Psoas muscle (tissue), 8 donors: ENCODE data around the gene ING4. TPM values are rescaled to one million over a fixed set of nuclear protein-coding genes. Genes with fewer than 3 reads are reported as not detected.
A peak's percentile ranks its signal among the peaks of the same experiment; 100 is the strongest.

Experiments used
- ATAC-seq, 4 donors: fragments of 200-7000 bp; cut with Tn5 transposase; one replicate each; pipeline ENCODE4 v1.9.1; 2020; ENCODE audit warnings: moderate library complexity in 3 of 4, mild to moderate bottlenecking in 2 of 4
- DNase-seq, 2 donors: peaks; one replicate each; pipeline ENCODE4 v3.0.0-alpha.2; 2020
- H3K27ac ChIP-seq: fragments of 200-600 bp; one replicate; pipeline ENCODE4 v1.8.0; 2022
- H3K27me3 ChIP-seq, 3 donors: fragments of 200-600 bp in 1 of 3; one replicate each; pipeline versions ENCODE4 v1.6.1 to v1.8.0; 2013 to 2022; ENCODE audit warnings: low read length in 2 of 3, mild to moderate bottlenecking in 2 of 3, moderate library complexity in 1 of 3; ENCODE audit not compliant: insufficient read depth in 3 of 3
- H3K36me3 ChIP-seq, 2 donors: fragments of 200-600 bp in 1 of 2; one replicate each; pipeline versions ENCODE4 v1.6.1 to v1.8.0; 2013 to 2022; ENCODE audit warnings: low read depth in 1 of 2, mild to moderate bottlenecking in 1 of 2, moderate library complexity in 1 of 2; ENCODE audit not compliant: insufficient read depth in 1 of 2
- H3K4me1 ChIP-seq: fragments of 200-600 bp; one replicate; pipeline ENCODE4 v1.8.0; 2022
- H3K4me3 ChIP-seq: fragments of 200-600 bp; one replicate; pipeline ENCODE4 v1.8.0; 2022; ENCODE audit warnings: mild to moderate bottlenecking
- H3K9me3 ChIP-seq: fragments of 200-600 bp; one replicate; pipeline ENCODE4 v1.8.0; 2022
- CTCF ChIP-seq: fragments of 200-600 bp; IDR thresholded peaks from one replicate; pipeline ENCODE4 v1.8.0; 2022; ENCODE audit warnings: antibody characterized with exemption
- WGBS, 3 donors: extraction: QIAGEN DNeasy Blood & Tissue Kit; methylation state at CpG; one replicate each; pipeline versions ENCODE4 v1.1.6 to v1.1.7; 2013; 5-methylcytosine and 5-hydroxymethylcytosine counted together
- intact Hi-C, 2 donors: fragments of 100-400 bp; cut with DNase I; formaldehyde crosslinking; loops; one replicate each; pipeline versions ENCODE4 v1.11.0 to v1.14.2; 2022
- polyA plus RNA-seq, 3 donors: library from polyadenylated mRNA; stranded (reverse); fragments of 200-250 nt; gene quantifications; one replicate each; pipeline ENCODE4 v1.2.3, GENCODE V29; 2013
- total RNA-seq, 4 donors: library from RNA; stranded (reverse); fragmentation: NEBNext Ultra II Directional in 2 of 4; extraction: Animal tissue kit (Norgen Biotek cat#: 25700) in 2 of 4; gene quantifications; one replicate each; pipeline versions ENCODE4 v1.2.1 to v1.2.4, GENCODE V29; 2021 to 2023
- donor health status: healthy with polysubstance abuse.
- donor health status: DM: no; HTN: no; CAD: no; lungs with moderate emphysema.
- donor health status: Bipolar disorder and iron deficiency.
- donor health status: healthy.
- donor health status: DM: yes; HTN: yes; CAD: no.
- donor health status: DM: no; HTN: no; CAD: no.
- donor health status: DM: no; HTN: no; CAD: no.
- donor health status: DM: yes; HTN: yes; CAD: no.

ING4 gene
- total and polyA plus RNA-seq, 7 donors, result 12.7 to 35.6 (median 20.7) TPM

GRCh38 chr12:6605421-6606330 lies 57.2 kb downstream of the ING4 start:
- Histone ChIP-seq H3K4me3 (peak overlapping the region; percentile 93), H3K27ac (peak overlapping the region; percentile 94), H3K27me3 (no peaks in the 10 kb centered on the region), H3K36me3 (peaks cover 5 to 34% of the 10 kb centered on the region in 2 donors), H3K4me1 (peaks cover 37% of the 10 kb centered on the region), H3K9me3 (no peaks in the 10 kb centered on the region)
- intact Hi-C loops, result loop anchor here in 1 of 2 donors (5.0 kb wide), 1 partner anchor 38 kb away; the partner anchor contains the start of gene NOP2
- TF ChIP-seq CTCF, result no peak
- WGBS, 3 donors, result 6 to 13% (median 9%) methylated on average over 18 of the region's 18 CpGs
- ATAC-seq, result peak in 3 of 4 donors; percentile 2 to 41 (median 4)
- peak; percentile 25 to 52 for DNase-seq

- no peaks in the 10 kb centered on the region for H3K9me3 ChIP-seq
- DNase-seq, result peak in 1 of 2 donors; percentile 53
- ATAC-seq, result no peak
- peak overlapping the region; percentile 93 for H3K4me3 ChIP-seq
- intact Hi-C loops, result loop anchor here in 1 of 2 donors (5.0 kb wide), 1 partner anchor 37 kb away; the partner anchor contains the start of gene NOP2
- 52 to 73% (median 66%) methylated on average over 6 of the region's 6 CpGs for WGBS, 3 donors
- peaks cover 37% of the 10 kb centered on the region for H3K4me1 ChIP-seq
- TF ChIP-seq CTCF, result no peak
- peaks cover 10 to 47% of the 10 kb centered on the region in 2 donors for H3K36me3 ChIP-seq
- H3K27ac ChIP-seq, result peak overlapping the region; percentile 94
- no peaks in the 10 kb centered on the region for H3K27me3 ChIP-seq
Measured at GRCh38 chr12:6604259-6605029, 58.5 kb downstream of the ING4 start.

- H3K4me1 ChIP-seq, result peaks cover 37% of the 10 kb centered on the region
- intact Hi-C loops, result no loop called here
Measured at GRCh38 chr12:6603095-6603567, 59.8 kb downstream of the ING4 start.

GRCh38 chr12:6602526-6602925 lies 60.4 kb downstream of the ING4 start:
- Histone ChIP-seq H3K27ac (peak overlapping the region; percentile 9), H3K36me3 (peaks cover 18 to 66% of the 10 kb centered on the region in 2 donors), H3K9me3 (no peaks in the 10 kb centered on the region), H3K4me3 (peak overlapping the region; percentile 33), H3K27me3 (no peaks in the 10 kb centered on the region), H3K4me1 (peaks cover 37% of the 10 kb centered on the region)
- TF ChIP-seq CTCF, result no peak
- intact Hi-C loops, result no loop called here
- ATAC-seq, result no peak
- WGBS, 3 donors, result 39 to 47% (median 44%) methylated on average over 3 of the region's 3 CpGs
- DNase-seq, result no peak

More at GRCh38 chr12:6603095-6603567, 59.8 kb downstream of the ING4 start:
- TF ChIP-seq CTCF, result no peak
- peaks cover 14 to 60% of the 10 kb centered on the region in 2 donors for H3K36me3 ChIP-seq
- peak overlapping the region; percentile 33 for H3K4me3 ChIP-seq
- no peak overlapping the region for H3K27ac ChIP-seq
- no peaks in the 10 kb centered on the region for H3K9me3 ChIP-seq
- DNase-seq (peak; percentile 50 to 82), ATAC-seq (no peak)
- H3K27me3 ChIP-seq, result no peaks in the 10 kb centered on the region
- WGBS, 3 donors, result 24 to 40% (median 31%) methylated on average over 5 to 6 of the region's 6 CpGs

Other genes starting within 250 kb of the ING4 start
- gene CD27, start 218.2 kb downstream of the ING4 start, total RNA-seq, result under 1 TPM in 2 of 4 donors, not detected in 2; 0.28 to 0.29 TPM
- gene CD27, start 218.2 kb downstream of the ING4 start, polyA plus RNA-seq, result under 1 TPM in 1 of 3 donors, not detected in 2; 0.10 TPM
- 10 to 100 TPM in 1 of 4 donors, 1 to 10 TPM in 3; 6.4 to 11.3 (median 8.4) TPM for gene TAPBPL, start 211.1 kb downstream of the ING4 start, total RNA-seq
- 1 to 10 TPM; 4.6 to 8.4 (median 4.9) TPM for gene TAPBPL, start 211.1 kb downstream of the ING4 start, polyA plus RNA-seq
- 1 to 10 TPM; 1.5 to 6.2 (median 3.2) TPM for gene VAMP1, start 192.4 kb downstream of the ING4 start, total RNA-seq
- 10 to 100 TPM in 1 of 3 donors, 1 to 10 TPM in 2; 1.9 to 16.9 (median 2.1) TPM for gene VAMP1, start 192.4 kb downstream of the ING4 start, polyA plus RNA-seq
- gene MRPL51, start 169.9 kb downstream of the ING4 start, total RNA-seq, result 100 to 1,000 TPM; 202 to 250 (median 227) TPM
- gene MRPL51, start 169.9 kb downstream of the ING4 start, polyA plus RNA-seq, result 100 to 1,000 TPM; 153 to 217 (median 180) TPM
- gene NCAPD2, start 169.0 kb downstream of the ING4 start, total RNA-seq, result 10 to 100 TPM; 10.1 to 13.4 (median 11.2) TPM
- 1 to 10 TPM; 3.9 to 9.5 (median 5.9) TPM for gene NCAPD2, start 169.0 kb downstream of the ING4 start, polyA plus RNA-seq
- over 10,000 TPM in 2 of 4 donors, 1,000 to 10,000 TPM in 2; 7,136 to 10,782 (median 8,991) TPM for gene GAPDH, start 128.6 kb downstream of the ING4 start, total RNA-seq
- gene GAPDH, start 128.6 kb downstream of the ING4 start, polyA plus RNA-seq, result over 10,000 TPM in 2 of 3 donors, 1,000 to 10,000 TPM in 1; 9,788 to 18,891 (median 16,487) TPM
- 10 to 100 TPM; 12.6 to 26.3 (median 18.0) TPM for gene IFFO1, start 107.1 kb downstream of the ING4 start, total RNA-seq
- 1 to 10 TPM; 6.7 to 8.9 (median 8.3) TPM for gene IFFO1, start 107.1 kb downstream of the ING4 start, polyA plus RNA-seq
- 10 to 100 TPM; 29.8 to 62.2 (median 52.9) TPM for gene NOP2, start 94.8 kb downstream of the ING4 start, total RNA-seq
- gene NOP2, start 94.8 kb downstream of the ING4 start, polyA plus RNA-seq, result 10 to 100 TPM; 44.1 to 67.0 (median 66.4) TPM
- gene CHD4, start 55.7 kb downstream of the ING4 start, total RNA-seq, result 100 to 1,000 TPM in 2 of 4 donors, 10 to 100 TPM in 2; 94.5 to 152 (median 112) TPM
- 10 to 100 TPM; 62.5 to 90.0 (median 78.5) TPM for gene CHD4, start 55.7 kb downstream of the ING4 start, polyA plus RNA-seq
- gene LPAR5, start 27.2 kb downstream of the ING4 start, total RNA-seq, result under 1 TPM; 0.30 to 0.60 (median 0.39) TPM
- under 1 TPM; 0.04 to 0.20 (median 0.05) TPM for gene LPAR5, start 27.2 kb downstream of the ING4 start, polyA plus RNA-seq
- under 1 TPM; 0.44 to 0.99 (median 0.86) TPM for gene ACRBP, start 15.7 kb downstream of the ING4 start, total RNA-seq
- gene ACRBP, start 15.7 kb downstream of the ING4 start, polyA plus RNA-seq, result under 1 TPM in 2 of 3 donors, not detected in 1; 0.29 to 0.82 TPM
- gene ZNF384, start 26.3 kb upstream of the ING4 start, total RNA-seq, result 10 to 100 TPM; 25.4 to 37.9 (median 27.9) TPM
- 10 to 100 TPM; 22.0 to 44.9 (median 23.8) TPM for gene ZNF384, start 26.3 kb upstream of the ING4 start, polyA plus RNA-seq
- gene PIANP, start 37.7 kb upstream of the ING4 start, total RNA-seq, result under 1 TPM in 3 of 4 donors, not detected in 1; 0.10 to 0.17 (median 0.15) TPM
- gene PIANP, start 37.7 kb upstream of the ING4 start, polyA plus RNA-seq, result under 1 TPM in 2 of 3 donors, not detected in 1; 0.17 to 0.21 TPM
- 10 to 100 TPM; 72.3 to 86.2 (median 77.1) TPM for gene COPS7A, start 60.9 kb upstream of the ING4 start, total RNA-seq
- 100 to 1,000 TPM in 2 of 3 donors, 10 to 100 TPM in 1; 79.2 to 157 (median 104) TPM for gene COPS7A, start 60.9 kb upstream of the ING4 start, polyA plus RNA-seq
- gene MLF2, start 90.0 kb upstream of the ING4 start, total RNA-seq, result 100 to 1,000 TPM; 104 to 188 (median 132) TPM
- 100 to 1,000 TPM; 113 to 245 (median 176) TPM for gene MLF2, start 90.0 kb upstream of the ING4 start, polyA plus RNA-seq
- 100 to 1,000 TPM in 1 of 4 donors, 10 to 100 TPM in 3; 69.0 to 104 (median 77.1) TPM for gene PTMS, start 103.2 kb upstream of the ING4 start, total RNA-seq
- 10 to 100 TPM; 65.4 to 93.7 (median 87.7) TPM for gene PTMS, start 103.2 kb upstream of the ING4 start, polyA plus RNA-seq
- under 1 TPM in 2 of 4 donors, not detected in 2; 0.11 to 0.24 TPM for gene LAG3, start 109.4 kb upstream of the ING4 start, total RNA-seq
- gene LAG3, start 109.4 kb upstream of the ING4 start, polyA plus RNA-seq, result under 1 TPM in 2 of 3 donors, not detected in 1; 0.05 to 0.06 TPM
- 1 to 10 TPM; 2.3 to 4.9 (median 4.0) TPM for gene CD4, start 126.4 kb upstream of the ING4 start, total RNA-seq
- gene CD4, start 126.4 kb upstream of the ING4 start, polyA plus RNA-seq, result 1 to 10 TPM in 1 of 3 donors, under 1 TPM in 2; 0.47 to 1.5 (median 0.91) TPM
- gene GPR162, start 158.7 kb upstream of the ING4 start, total RNA-seq, result 1 to 10 TPM in 3 of 4 donors, under 1 TPM in 1; 0.50 to 2.8 (median 1.2) TPM
- gene GPR162, start 158.7 kb upstream of the ING4 start, polyA plus RNA-seq, result 1 to 10 TPM in 1 of 3 donors, under 1 TPM in 2; 0.60 to 1.8 (median 0.61) TPM
- gene P3H3, start 165.3 kb upstream of the ING4 start, total RNA-seq, result 1 to 10 TPM; 1.3 to 4.2 (median 3.2) TPM
- 1 to 10 TPM in 2 of 3 donors, under 1 TPM in 1; 0.87 to 1.2 (median 1.1) TPM for gene P3H3, start 165.3 kb upstream of the ING4 start, polyA plus RNA-seq
- under 1 TPM; 0.23 to 0.69 (median 0.33) TPM for gene GNB3, start 177.8 kb upstream of the ING4 start, total RNA-seq
- under 1 TPM; 0.13 to 0.60 (median 0.13) TPM for gene GNB3, start 177.8 kb upstream of the ING4 start, polyA plus RNA-seq
- gene CDCA3, start 188.2 kb upstream of the ING4 start, total RNA-seq, result 1 to 10 TPM in 1 of 4 donors, under 1 TPM in 2, not detected in 1; 0.79 to 1.1 (median 0.92) TPM
- 1 to 10 TPM in 1 of 3 donors, under 1 TPM in 2; 0.21 to 3.3 (median 0.56) TPM for gene CDCA3, start 188.2 kb upstream of the ING4 start, polyA plus RNA-seq
- 100 to 1,000 TPM in 3 of 4 donors, 10 to 100 TPM in 1; 98.1 to 127 (median 112) TPM for gene USP5, start 189.0 kb upstream of the ING4 start, total RNA-seq
- 10 to 100 TPM; 43.1 to 85.1 (median 49.5) TPM for gene USP5, start 189.0 kb upstream of the ING4 start, polyA plus RNA-seq
- 100 to 1,000 TPM; 537 to 822 (median 624) TPM for gene TPI1, start 204.4 kb upstream of the ING4 start, total RNA-seq
- gene TPI1, start 204.4 kb upstream of the ING4 start, polyA plus RNA-seq, result 100 to 1,000 TPM; 588 to 952 (median 847) TPM
- 1 to 10 TPM; 2.4 to 4.5 (median 3.2) TPM for gene SPSB2, start 210.2 kb upstream of the ING4 start, total RNA-seq
- gene SPSB2, start 210.2 kb upstream of the ING4 start, polyA plus RNA-seq, result 10 to 100 TPM in 1 of 3 donors, 1 to 10 TPM in 2; 4.3 to 10.2 (median 6.7) TPM
- 10 to 100 TPM; 10.2 to 14.9 (median 12.5) TPM for gene LRRC23, start 241.7 kb upstream of the ING4 start, total RNA-seq
- 10 to 100 TPM in 2 of 3 donors, 1 to 10 TPM in 1; 9.5 to 29.0 (median 14.3) TPM for gene LRRC23, start 241.7 kb upstream of the ING4 start, polyA plus RNA-seq